B cell (primary cell): Measurements from ENCODE around the gene SHC4.
"Not testable (repeated sequence)": the region's sequence is repeated elsewhere in the genome, so short reads cannot be mapped to it uniquely, and the experiment has no call there.

Experiments
- CTCF ChIP-seq: fragments of 200-600 bp; IDR thresholded peaks from one replicate; pipeline ENCODE4 v1.8.0; 2022; ENCODE audit warnings: antibody characterized with exemption, mild to moderate bottlenecking
- EZH2 ChIP-seq: IDR thresholded peaks from 2 replicates; pipeline ENCODE4 v1.6.1; 2012; ENCODE audit warnings: borderline replicate concordance, low read depth, mild to moderate bottlenecking, moderate library complexity, low read length; ENCODE audit not compliant: insufficient read depth, poor library complexity, severe bottlenecking

- TF ChIP-seq CTCF, EZH2: not testable (repeated sequence)
Measured at GRCh38 chr15:48970926-48971325, 7.2 kb upstream of the SHC4 start.
